Measurements from ENCODE around the gene RFT1.
A peak's percentile ranks its signal among the peaks of the same experiment; 100 is the strongest.

RFT1 gene

DNA sequence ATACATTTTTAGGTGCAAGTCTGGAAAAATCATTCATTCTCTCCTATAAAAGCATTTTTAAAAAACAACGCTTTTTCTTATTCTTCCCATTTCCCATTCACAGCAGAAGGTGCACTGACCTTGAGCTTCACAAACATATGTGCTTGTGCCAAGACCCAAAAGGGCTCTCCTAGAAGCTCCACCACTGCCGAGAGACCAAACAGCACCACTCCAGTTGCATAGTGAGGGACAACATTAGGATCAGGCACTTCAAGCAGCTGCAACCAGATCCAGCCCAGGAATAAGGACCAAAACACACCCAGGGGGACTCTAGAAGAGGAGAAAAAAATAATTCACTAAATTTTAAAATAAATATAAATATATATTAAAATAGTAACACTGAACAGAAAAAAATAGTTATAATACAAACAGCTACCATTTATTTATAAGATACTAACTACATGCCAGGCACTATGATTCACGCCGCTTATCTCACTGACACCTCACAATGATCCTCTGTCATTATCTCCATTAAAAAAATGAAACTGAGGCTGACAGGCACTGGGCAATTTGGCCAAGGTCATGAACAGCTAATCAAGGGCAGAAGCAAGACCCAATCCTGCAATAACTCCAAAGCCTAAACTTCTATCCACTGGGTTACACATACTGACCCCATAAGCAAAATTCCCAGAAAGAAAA, 7.8 kb downstream of the RFT1 start:
- DNase-seq: no peak

- no peak for DNase-seq
These were observed 9.9 kb downstream of the RFT1 start for GRCh38 chr3:53120336-53120735.

DNA sequence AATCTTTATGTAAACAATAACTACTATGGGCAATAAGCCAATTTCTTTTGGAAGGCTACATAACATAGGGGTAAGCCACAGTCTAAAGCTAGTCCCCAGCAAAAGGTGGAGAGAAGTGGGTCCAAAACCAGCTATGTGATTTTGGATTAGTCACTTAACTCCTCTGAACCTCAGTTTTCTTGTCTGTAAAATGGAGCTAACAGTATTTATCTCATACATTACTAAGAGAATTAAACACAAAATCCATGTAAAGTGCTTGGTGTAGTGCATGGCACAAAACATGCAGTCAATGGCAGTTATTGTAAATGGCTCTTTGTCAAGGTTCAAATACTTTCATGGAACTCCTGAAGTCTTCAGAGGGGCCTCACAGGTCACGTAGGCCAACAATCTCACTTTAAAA, 13.3 kb downstream of the RFT1 start:
- DNase-seq: no peak

DNA sequence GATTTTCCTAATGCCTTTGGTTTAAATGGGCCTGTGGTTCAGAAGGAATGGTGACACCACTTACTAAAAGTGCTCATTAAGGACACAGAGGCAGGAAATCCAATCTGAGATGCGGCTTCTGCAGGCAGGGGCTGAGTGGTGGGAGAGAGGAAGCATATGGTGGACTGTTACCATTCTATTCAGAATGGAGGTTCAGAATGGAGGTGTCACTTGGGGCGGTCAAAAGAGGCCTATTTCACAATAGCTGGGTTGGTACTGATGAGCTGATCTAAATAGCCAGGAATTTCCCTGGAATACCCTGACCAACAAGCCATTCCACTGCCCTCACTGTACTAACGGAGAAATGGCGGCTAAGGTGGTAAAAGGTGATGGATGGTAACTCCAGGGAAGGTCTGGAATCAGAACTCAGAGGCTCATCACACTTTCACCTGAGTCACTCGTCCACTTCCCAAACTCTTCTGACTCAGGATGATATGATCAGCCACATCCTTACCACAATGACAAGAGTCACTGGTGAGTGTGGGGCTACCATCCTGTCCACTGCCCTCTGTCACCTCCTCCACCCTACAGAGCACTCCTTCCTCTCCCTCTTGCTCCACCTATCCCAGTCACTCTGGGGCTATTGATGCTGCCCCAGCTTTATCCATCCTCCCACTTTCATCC, 15.7 kb downstream of the RFT1 start:
- DNase-seq: no peak

DNA sequence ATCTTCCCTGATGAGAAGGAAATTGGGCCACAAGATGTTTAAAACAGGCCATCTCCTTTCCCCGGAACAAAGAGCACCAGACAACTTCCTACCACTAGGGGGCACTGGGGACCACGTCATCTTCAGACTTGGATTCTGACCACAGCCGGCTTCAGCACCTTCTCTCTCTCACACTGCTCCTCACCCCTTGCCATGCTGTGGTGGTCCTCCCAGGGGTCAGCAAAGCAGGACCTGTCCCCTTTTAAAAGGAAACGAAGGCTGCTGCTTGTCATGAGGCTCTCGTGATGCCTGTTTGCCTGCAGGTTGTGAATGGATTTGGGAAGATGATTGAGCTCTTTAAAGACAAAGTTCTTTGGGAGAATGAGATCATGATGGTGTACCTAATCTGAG, 16.2 kb downstream of the RFT1 start:
- peak; percentile 90 for DNase-seq

DNA sequence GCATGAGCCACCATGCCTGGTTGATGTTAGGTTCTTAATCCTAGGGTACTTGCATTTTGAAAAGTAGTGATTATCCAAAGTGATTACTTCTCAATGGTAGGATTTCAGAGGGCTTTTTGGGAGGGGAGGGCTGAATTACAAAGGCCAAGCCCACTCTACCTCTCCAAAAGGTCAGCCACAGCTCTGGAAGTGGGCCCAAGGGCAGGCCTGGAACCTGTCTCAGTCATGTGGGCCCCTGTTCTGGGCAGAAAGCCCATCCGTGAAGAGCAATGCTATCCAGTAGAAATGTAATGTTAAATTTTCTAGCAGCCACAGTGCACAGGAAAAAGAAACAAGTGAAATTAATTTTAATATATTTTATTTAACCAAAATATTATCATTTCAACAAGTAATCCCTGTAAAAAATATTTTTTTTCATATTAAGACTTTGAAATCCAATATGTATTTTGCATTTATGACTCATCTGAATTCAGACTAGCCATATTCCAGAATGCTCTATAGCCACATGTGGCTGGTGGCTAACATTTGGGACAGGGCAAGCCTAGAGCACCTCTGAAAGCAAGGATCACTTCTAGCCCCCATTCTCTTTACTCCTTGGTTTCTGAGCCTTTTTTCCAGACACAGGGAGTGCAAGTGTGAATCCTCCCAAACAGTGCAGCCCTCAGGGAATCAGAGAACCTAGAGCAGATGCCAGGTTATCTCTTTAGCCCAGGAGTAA, 16.8 kb downstream of the RFT1 start:
- no peak for DNase-seq

DNA sequence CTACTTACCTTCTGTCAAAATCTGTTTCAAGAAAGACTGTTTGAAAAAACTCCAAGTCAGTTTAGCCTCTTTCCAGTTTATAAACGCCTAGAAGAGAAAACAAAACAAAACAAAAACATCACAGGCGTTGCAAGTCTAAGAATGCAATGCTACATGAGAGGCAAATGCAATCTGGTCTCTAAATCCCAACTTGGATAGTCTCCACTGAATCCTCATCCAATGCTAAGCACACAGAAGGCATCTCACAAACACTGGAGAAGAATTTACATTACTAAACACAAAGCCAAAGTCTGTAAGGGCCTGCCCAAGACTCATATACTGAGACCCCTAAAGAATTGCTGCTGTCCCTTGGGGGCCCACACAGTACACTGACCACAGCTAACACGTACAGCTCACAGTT, 18.4 kb downstream of the RFT1 start:
- no peak for DNase-seq

DNA sequence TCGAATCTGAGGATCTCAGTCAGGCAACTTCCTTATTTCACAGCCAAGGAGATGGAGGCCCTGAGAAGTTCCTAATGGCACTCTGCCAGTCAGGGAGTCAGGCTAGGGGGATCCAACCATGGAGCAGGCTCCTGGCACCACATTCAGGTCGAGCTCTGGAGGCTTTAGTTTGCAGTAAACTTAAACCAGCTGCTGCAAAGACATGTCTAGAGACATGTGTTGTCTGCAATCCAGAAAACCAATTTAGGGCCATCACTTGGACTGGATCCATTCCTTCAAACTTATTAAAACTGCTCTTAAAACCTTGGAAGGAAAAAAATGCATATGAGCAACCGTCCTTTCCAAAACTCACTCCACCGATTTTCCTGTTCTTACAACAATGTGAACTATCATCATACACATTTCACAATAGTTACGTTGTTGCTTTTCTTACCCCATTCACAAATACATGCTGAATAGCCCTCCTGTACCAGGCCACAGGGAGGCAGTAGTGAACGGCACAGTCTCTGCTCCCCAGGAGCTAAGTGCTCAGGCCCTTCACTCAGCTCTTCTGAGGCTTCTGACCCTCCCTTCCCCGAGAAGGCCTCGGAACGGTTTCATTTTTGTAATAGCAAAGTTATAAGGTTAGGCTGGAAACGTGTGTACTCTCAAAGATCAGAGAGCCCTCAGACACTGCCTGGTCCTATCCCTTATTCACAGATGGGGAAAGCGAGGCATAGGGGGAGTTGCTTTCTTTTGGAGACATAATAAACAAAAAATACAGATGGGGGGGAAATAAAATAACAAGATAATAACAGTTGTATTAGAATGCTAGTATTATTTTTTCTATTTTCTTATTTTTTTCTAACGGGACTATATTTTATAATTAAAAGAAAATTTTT, 20.1 kb downstream of the RFT1 start:
- no peak for DNase-seq

GRCh38 chr3:53109190-53109589, 21.0 kb downstream of the RFT1 start:
- DNase-seq: no peak

- DNase-seq: no peak
These were observed 25.5 kb downstream of the RFT1 start for GRCh38 chr3:53104762-53105161.

GRCh38 chr3:53103397-53104296, 26.6 kb downstream of the RFT1 start:
- DNase-seq: no peak

GRCh38 chr3:53102601-53103147, 27.6 kb downstream of the RFT1 start:
- DNase-seq: peak; percentile 69

DNA sequence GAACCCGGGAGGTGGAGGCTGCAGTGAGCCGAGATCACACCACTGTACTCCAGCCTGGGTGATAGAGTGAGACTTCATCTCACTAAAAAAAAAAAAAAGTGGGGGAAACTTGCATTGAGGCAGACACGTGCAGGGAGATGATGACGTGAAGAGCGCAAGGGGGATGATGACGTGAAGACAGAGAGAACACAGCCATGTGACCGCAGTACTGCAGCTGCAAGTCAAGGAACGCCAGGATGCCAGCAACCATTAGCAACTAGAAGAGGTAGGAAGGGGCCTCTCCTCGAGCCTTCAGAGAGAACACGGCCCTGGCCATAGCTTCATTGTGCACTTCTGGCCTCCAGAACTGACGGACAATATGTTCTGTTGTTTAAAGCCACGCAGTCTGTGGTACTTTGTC, 28.3 kb downstream of the RFT1 start:
- no peak for DNase-seq

- peak; percentile 51 for DNase-seq
These were observed 29.3 kb downstream of the RFT1 start for GRCh38 chr3:53100818-53101466.

GRCh38 chr3:53097887-53098286, 32.3 kb downstream of the RFT1 start:
- DNase-seq: no peak

DNA sequence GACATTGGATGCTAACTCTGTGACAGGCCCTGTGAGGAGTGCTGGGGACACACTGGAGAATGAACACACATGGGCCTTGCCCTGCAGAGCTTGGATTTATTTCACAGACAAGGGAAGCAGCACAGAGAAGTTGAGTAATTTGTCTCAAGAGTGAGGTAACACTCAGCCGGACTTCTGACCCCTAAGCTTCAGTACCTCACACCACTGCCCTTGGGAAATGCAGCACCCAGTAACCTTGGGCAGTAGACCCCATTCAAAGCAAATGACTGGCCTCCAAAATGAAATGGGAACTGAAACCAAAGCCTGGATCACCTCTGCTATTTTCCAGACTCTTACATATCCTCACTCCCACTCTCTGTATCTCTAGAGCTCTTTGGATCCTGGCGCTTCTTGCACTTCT, 37.3 kb downstream of the RFT1 start:
- no peak for DNase-seq

- no peak for DNase-seq
These were observed 38.0 kb downstream of the RFT1 start for GRCh38 chr3:53092216-53092615.

DNA sequence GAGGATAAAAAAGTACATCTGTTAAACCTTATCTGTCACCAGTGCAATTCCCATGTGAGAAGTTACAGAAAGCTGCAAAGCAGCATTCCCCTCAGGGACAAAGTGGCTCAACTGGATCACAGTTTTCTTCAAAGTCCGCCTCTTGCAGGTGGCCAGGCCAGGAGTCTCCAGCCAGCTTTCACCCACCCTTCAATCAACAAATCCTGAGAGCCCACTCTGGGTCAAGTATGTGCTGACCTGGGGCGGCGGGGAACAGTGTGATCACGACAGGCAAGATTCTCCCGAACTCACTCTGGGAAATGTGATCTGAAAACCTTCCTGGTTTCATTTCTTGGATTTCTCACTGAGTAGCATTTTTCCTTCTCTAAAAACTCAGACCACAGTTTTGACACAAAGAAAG, 39.2 kb downstream of the RFT1 start:
- DNase-seq: no peak

DNA sequence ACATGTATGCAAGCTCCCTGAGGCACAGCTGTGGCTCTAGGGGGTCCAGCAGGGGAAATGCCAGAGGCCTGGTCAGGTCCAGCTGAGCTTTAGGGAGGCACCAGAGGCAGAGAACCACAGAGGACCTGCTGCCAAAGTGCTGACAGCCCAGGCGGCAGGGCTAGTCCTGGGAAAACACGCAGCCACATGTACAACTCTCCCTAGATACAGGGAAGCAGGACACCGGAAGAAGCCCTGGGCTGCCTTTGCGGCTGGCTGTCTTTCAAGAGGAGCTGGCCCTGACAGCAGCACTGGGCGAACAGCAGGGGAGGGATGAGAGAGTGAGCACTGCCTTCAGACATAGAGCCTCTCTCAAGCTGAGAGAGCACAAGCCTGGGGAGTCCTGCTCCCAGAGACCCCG, 40.7 kb downstream of the RFT1 start:
- DNase-seq: no peak

DNA sequence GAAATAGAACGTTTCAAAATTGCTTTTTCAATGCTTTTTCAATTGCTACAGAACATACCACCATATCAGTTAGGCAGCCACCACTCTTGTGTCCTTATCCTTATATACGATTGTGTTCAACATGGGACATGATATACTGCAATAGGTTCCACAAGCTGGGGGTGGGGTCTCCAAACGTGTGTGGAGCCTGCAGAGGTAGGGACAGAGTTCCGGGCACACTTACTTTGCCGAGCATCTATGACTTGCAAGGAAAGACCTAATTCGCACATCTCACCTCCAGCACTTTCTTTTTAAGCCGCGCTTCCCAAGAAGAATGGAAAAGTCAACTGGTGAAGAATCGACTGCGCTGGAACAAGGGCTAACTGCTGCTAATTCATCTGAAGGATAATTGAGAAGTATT, 44.8 kb downstream of the RFT1 start:
- DNase-seq: peak; percentile 57

DNA sequence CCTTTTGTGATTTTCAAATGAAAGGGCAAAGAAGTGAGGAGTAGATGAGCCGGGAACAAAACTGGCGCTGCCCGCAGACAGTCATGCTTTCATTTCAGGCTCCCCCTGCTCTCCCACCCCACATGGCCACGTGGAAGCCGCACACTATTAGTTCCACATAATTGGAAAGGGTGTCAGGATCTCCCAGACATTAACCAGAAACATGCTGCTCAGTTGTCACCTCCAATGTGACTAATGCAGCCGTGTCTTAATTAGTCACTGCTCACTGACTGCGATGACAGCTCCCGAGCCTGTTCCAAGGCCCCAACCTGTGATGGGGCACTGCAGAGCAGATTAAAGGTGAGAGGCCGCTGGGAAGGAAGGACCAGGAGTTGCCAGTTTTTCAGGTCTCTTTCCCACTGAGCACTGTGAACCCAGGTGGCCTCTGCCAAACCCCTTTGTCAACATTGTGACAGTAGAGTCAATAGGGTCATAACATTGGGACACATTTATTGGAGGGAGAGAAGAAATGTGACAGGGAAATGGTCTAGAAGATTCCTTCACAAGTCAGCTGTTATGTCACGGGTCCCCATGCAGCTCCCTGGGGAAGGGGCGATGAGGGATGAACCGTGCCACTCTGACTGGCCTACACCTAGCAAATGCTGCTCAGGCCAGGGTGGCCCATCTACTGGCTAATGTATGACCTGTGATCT, 45.8 kb downstream of the RFT1 start:
- no peak for DNase-seq

All from activated effector memory CD4-positive, alpha-beta T cell treated with anti-CD3 and anti-CD28 coated beads, Interleukin-2, amount 50 U/mL, for 16 hours (primary cell).